GM21786 (cell line): Measurements from ENCODE around the gene CORO6.

Experiments used
- ATAC-seq: cut with Tn5 transposase; IDR thresholded peaks from one replicate; pipeline ENCODE4 v1.9.1; 2021; ENCODE audit not compliant: unreplicated experiment

CORO6 gene

GRCh38 chr17:29567304-29567553, 55.5 kb downstream of the CORO6 start:
- no peak for ATAC-seq

DNA sequence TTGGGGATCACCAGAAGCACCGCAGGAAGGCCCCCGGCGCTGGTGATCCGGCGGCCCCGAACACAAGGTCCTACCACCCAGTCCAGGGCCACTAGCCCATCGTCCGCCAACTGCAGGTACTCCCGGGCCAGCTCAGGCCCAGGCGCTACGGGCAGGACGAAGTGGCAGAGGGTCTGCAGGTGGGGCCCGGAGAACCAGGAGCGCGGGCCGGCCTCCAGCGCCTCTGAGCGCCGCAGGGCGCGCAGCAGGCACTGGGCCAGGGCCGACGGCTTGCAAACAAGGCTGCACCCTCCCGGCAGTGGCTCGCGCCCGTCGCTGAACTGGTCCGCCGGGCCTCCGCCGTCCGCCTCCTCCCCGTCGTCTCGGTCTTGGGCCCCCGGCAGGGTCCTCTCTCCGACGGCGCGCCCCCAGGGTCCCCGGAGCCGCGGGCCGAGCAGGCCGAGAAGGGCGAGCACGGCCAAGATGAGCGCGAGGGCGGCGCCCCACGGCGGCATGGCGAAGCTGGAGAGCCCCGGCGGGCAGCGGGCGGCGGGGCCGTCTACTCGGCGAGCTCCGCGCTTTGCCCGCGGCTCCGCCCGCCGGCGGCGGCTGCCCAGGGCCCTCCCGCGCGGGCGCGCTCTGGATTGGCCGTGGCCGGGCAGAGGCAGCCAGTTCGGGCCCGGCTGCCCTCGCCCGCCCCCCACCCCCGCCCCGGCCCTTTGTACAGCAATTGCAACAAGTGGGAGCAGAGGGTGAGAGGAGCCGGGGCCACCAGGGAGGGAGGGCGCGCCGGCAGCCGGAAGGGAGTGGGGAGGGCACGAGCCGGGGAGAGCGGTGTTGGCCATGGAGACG, 56.0 kb downstream of the CORO6 start, which contains the start of gene ABHD15:
TSS of gene ABHD15 (minus strand) at position 565 of the 831 bp plus-strand sequence. CDS start at position 494, 71 bp downstream.
- no peak for ATAC-seq

GRCh38 chr17:29565643-29566472, 56.9 kb downstream of the CORO6 start:
- ATAC-seq: no peak
